NCI-H748 (cell line): ENCODE data around the gene DNPEP.

Source experiments
- DNase-seq: peaks from one replicate; lab custom pipeline; 2025; ENCODE audit not compliant: unreplicated experiment; lab: John Stamatoyannopoulos, UW

The DNPEP gene

DNA sequence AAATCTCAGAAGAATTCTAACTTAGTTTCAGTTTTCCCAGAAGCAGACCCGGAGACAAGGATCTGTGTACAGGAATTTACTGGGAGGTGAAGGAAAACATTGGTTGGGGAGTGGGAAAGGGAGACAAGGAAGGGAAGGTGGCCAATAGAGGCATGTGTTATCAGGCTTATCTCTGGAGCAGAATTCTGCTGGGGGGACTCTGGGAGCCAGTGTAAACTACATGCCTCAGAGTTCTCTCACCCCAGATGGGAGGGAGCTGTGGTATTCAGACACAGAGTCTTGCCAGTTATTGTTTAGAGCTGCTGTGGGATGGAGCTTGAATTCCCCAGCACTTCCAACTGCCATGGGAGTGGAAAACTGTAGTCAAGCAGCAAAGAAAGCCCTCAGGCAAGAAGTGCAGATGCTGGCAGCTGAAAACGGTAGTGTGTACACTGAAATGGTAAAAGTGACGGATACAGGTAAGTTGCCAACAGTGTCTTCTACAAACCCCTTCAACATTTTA, 19.0 kb downstream of the DNPEP start:
- DNase-seq, result no peak

DNA sequence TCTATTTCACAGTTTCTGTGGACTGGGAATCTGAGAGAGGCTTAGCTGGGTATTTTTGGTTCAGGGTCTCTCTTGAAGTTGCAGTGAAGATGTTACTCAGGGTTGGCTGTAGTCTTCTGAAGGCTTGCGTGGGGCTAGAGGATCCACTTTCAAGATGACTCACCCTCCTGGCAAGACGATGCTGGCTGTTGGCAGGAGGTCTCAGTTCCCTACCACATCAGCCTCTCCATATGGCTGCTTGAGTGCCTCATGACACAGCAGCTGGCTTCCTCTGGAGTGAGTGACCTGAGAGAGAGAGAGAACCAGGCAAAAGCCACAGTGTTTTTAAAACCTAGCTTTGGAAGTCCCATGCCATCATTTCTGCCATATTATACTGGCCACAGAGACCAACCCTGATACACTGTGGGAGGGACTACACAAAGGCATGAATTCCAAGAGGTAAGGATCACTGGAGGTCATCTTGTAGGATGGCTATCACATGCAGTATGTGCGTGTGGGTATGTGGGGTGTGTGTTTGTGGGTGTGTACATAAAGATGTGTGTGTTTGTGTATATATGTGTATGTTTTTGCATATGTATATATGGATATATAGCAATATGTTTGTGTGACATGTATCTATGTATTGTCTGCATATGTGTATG, 25.1 kb downstream of the DNPEP start:
- DNase-seq, result no peak

DNA sequence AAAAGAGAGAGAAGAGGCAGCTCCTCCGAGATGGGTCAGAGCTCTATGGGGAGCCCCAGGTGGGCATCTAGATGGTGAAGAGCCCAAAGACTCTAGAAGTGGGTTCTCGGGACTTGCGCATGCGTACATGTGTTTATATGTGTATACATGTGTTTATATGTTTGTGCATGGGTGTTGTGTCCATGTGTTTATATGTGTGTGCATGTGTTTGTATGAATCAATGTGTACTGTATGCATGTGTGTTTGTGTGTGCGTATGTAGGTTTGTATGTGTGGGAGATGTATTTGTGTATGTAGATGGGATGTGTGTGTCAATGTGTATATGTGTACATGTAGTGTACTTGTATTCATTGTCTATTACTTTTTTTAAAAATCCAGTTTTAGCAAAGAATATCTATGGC, 25.6 kb downstream of the DNPEP start:
- DNase-seq, result no peak

DNA sequence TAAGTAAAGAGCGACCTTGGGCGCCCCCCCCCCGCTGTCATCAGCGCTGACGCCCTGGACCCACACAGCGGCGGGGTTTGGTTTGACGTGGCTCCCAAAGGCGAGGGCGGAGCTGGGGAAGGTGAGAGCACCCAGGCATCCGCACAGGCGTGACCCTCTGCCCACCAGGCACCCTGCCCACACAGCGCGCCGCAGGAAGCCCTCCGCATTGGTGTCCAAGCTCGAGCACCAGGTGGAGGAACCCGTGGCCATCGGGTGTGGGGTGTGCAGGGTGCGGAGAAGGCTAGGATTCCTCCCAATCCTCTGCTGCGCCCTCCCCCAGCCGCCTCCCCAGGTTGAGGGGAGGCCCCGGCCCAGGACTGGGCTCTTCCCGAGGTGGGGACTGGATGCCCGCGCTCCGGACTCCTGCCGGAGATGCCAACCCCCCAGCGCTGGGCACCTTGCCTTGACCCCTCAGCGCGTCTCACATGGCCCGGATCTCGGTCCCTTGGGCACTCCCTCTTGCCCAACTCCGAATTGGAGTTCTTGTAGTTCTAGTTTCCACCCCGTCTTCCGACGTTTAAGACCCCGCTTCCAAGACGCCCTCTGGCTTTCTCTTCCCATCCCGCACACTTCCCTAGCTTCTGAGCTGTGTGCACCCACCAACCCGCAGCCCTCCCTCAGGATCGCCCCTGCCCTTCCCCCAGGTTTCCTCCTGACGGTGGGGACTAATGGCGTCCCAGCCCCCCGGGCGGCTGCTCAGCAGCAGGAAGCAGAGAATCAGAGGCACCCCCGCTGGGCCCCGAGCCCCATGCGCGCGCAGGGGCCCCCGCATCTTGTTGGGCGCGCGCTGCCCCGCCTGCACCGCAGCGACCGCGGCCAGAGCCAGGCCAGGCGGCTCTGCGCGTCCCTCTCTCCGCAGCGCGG, 29.3 kb downstream of the DNPEP start:
- peak; percentile 24 for DNase-seq

DNA sequence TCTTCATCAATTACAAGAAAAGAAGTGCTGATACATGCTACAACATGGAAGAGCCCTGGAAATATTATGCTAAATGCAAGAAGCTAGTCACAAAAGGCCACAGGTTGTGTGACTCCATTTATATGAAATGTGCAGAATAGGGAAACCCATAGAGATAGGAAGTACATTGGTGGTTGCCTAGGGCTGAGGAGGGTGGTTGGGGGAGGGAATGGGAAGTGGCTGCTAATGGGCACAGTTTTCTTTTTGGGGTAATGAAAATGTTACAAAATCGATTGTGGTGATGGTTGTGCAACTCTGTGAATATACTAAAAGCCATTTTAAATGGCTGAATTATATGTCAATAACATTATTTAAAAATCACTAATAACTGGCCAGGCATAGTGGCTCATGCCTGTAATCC, 30.9 kb downstream of the DNPEP start:
- DNase-seq, result no peak

DNA sequence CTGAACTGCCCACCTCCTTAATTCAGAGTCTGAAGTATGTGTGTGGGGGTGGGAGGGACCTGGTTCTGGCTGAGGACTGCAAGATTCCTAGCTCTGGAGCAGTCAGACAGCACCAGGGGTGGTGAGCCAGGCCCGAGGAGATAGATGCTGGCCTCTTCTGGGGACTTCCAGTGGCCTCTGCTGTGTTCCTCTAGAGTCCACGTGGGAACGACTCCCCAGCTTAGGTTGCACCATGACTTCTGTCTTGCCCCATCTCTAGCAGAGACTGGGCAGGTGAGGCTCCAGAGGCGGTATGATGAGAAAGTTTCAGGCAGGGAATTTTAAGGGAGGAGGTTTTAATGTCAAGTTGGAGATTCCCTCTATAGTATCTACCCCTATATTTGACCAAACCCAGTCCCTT, 33.1 kb downstream of the DNPEP start:
- DNase-seq, result no peak

DNA sequence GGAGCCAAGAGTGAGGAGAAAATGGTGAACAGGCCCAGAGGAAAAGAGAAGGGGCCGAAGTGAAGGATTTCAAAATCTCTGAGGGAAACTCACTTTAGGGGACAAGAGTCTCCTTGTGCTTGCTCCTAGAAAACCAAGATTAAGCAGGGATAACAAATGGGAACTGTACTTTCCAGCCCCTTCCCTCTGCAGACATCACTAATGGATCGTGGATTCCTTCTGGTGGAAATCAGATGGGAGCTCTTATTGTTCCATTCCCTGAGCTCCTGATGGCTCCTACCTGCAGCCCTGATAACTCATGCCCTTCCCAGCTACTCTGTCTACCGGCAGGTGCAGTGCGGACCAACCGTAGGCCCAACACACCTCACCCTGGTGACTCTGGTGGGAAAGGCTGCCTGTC, 34.6 kb downstream of the DNPEP start:
- DNase-seq, result no peak

DNA sequence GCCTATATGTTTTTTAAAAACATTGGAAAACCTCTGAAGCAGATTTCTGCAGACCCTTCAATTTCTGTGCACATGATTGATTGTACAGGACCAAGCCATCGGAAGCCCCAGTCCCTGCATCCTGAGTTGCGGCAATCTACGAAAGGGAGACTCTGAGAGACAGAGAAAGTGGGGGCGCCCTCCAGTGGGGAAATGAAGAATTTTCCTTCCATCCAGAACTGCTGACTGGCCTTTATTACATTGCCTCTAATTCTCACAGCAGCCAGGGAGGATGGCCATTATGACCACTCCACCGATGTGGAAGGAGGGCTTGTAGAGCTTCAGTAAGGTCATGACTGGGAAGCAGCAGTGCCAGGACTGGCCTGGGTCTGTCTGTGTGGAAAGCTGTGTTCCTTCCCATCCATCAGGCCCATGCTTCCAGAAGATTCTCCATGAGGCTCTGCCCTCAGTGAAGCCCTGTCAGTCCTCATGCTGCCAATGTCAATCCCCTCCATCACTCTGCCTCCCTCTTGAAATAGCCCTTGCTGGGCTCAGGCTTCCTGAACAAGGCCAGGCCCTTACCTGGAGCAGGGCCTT, 35.2 kb downstream of the DNPEP start:
- DNase-seq, result peak; percentile 70

DNA sequence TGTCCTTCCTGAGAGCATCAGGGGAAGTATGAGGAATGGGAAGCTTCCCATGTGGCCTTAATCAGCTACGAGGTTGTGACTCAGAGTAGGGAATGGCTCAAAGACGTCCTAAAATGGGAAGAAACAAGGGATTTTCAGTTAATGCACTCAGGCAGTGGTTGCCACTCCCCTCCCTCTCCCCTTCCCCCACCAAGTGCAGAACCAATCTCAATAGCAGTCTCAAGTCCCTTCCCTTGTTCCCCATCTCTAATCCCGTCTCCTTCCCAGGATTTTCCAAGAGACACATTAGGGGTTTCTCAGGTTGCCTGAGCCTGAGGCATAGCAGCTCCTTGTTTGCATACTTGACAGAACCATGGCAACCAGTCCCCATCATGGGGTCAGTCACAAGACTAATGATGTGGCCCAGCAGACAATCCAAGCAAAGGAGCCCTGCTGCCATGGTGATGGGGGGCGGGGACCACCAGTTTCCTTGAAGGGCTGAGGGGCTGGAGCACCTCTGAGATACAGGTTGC, 36.9 kb downstream of the DNPEP start:
- peak; percentile 58 for DNase-seq

DNA sequence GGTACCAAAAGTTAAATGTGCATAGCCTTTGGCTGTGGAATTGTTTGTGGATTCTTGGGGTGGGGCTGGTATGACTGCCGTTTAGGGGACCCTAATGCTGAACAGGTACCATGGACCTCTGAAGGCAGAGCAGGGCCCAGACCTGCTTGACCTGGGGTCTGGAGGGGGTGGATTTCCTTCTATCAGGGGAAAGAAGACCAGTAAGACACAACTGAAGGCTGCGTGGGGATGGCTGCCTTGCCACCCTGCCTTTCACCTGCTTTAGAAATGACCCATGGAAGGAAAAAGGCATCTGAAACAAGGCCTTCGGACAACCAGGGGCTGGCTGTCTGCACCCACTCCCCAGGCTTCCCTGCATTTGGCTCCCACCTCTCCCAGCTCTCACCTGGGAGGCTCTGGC, 37.5 kb downstream of the DNPEP start:
- no peak for DNase-seq

DNA sequence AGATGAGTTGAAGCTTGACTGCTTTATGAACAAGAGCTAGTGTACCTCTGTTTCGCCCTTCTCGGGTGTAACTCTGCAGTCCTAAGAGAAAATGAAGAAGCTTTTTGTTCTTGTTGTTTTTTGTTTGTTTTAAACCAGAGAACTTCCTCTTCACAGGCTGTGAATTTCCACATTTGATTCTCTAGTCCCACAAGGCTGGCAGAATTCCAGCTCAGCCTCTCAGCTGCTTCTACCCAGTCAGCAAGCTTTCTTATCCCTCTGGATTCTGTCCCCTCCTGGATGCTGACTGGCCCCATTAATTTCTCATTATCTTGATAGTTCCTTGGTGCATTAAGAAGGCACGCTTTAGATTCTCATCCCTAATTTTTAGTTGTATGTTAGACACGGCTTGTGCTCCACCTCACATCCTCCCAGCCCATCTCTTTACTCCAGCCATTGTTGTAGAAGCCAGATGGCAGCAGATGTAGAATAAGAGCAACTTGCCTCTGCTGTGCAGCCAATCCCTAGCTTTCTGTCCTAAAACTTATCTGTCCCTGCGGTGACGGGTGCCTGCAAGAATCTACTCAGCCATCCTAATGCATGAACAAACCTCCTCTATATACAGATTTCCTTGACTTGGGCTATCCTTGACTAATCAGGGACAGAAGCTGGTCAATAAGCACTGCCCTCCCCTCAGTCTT, 42.8 kb downstream of the DNPEP start:
- DNase-seq, result peak; percentile 30

DNA sequence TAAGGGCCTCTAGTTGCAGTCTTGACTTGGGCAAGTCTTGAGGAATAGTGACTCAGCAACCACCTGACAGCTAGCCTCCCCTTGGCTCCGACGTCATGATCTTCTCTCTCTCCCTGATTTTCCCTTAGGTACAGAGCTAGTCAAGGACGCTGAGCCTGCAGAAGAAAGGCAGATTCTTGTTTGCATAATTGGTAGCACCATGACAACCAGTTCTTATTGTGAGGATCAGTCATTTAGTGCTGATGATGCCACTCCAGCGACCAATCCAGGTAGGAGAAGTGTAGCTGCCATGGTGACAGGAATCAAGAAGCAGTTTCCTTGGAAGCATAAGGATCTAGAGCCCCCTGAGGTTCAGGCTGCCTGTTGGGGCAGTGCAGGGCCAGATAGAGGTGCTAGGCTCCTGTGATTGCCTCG, 52.3 kb downstream of the DNPEP start:
- DNase-seq, result peak; percentile 50

DNA sequence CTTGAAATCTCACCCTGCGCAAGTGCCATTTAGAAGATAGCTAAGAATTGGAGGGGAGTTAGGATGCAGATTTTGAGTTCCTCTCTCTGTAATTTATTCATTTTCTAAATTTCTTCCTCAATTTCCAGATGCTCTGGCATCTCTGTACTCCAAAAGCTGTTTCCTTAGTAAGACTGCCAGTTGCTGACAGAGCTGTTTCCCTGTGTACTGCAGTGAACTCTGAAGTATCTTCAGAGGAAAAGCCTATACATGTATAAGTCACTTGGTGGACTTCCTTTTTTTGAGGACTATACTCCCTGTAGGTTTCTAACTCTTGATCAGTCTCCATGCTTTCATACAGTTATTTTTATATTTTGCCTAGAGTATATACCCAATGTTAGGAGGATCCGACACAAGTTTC, 53.6 kb downstream of the DNPEP start:
- no peak for DNase-seq

DNA sequence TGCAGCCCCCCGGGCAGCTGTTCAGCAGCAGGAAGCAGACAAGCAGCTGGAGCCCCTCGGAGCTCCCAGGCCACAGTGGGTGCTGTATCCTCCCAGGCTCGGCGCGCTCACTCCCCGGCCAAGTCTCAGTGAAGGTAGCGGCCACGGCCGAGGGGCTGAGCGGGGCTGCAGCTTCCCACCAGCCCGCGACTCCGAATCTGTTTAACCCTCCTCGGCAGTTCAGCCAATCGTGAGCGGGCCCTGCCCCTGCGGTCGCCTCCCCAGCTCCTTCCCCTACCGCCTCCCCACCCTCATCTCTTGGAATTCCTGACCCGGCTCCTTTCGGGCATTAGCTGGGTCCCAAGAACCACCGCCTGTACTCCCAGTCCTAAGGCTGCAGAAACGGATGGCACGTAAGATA, 55.2 kb downstream of the DNPEP start, which contains the start of gene RESP18:
RESP18 (minus strand) TSS at position 203 of the 400 bp plus-strand sequence.
- DNase-seq, result no peak

DNA sequence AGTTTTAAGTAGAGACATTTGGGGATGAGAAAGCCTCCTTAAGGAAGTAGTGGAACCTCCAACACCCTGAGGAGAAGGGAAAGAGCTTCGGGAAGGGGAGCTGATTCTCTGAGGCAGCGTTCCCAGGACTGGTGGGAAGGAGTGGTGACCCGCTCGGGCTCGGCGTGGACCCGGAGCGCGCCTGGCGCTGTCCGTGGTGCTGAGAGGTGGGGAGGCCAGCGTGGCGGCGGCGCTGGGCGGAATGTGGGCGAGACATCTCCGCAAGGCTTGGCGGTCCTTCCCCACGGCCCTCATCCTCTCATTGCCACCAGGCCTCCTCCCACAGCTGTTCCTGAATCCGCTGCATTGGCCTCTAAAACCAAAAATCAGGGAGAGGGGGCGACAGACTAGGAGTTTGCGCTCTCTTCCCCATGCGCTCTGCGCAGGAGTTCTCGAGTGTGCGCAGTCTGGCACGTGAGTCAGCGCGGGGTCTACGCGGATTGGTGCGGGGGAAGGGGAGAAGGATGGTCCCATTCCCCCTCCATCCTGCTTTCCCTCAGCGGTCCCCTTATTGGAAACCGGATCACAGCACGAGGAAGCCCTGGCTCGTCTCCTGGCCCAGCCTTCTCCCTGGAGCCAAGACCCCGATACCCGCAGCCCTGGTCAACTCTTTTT, 56.0 kb downstream of the DNPEP start:
- no peak for DNase-seq

DNA sequence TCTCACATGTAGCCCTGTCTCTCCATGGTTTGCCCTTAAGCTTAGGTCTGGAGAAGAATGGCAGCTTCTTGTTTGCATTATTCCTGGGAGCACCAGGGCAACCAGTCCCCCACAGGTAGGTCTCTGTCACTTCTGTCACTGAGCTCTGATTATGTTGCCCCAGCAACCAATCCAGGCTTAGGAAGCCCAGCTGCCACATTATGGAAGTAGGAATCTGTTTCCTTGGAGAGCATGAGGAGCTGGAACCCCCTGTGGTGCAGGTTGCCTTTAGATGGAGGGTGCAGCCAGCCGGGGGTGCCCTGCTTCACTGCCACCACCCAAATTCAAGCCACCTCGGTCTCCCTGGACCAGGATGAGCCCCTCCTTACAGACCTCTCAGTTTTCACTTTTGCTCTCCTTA, 60.0 kb downstream of the DNPEP start:
- peak; percentile 74 for DNase-seq

DNA sequence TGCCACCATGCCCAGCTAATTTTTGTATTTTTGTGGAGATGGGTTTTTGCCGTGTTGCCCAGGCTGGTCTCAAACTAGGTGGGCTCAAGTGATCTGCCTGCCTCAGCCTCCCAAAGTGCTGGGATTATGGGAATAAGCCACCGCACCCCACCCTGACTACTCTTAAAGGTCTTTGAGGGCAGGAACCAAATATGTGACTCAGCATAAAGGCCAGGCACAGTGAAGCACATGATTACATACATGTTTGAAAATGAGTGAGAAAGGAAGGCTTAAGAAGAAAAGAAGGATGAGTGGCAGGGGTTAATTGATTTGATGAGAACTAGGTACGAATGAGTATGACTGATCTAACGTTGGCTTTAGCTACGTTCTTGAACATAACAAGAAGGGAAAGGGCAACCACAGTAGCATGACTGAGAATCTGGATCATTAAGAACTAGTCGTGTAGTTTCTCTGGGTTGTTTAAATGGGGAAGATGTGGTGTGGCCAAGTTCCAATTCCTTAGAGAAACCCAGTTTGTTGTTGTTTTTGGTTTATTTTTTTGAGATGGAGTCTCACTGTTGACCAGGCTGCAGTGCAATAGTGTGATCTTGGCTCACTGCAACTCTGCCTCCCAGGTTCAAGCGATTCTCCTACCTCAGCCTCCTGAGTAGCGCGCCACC, 61.9 kb downstream of the DNPEP start:
- no peak for DNase-seq

DNA sequence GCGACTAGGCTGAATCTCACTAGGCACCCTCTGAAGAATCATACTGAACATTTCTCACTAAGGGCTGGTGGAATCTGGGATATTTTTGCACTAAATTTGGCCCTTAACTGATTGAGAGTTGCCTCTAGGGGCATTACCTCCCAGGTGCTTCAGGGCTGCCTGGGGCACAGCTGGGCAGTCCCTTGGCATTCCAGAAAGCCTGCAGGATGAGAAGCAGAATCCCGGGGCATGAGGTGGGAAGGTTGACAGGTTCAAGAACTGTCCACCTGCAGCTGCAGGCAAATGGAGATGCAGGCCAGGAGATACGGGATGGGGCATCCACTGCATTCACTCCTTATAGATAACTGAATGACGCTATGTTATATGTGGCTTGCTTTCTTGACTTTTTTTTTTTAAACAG, 62.6 kb downstream of the DNPEP start:
- no peak for DNase-seq

DNA sequence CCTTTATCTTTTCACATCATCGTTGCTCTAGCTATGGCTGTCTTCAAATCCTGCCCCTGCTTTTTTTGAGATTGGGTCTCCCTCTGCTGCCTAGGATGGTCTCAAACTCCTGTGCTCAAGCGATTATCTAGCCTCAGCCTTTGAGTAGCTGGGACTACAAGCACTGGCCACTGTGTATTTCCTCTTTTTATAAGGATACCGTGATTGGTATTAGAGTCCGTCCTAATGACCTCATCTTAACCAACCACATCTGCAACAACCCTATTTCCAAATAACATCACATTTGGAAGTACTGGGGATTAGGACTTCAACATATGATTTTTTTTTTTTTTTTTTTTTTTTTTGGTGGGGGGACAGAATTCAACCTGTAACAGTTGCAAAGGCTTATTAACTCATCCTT, 64.3 kb downstream of the DNPEP start:
- no peak for DNase-seq
